IMR-90 (cell line): ENCODE measurements around the gene MIXL1. TPM values are rescaled to one million over a fixed set of nuclear protein-coding genes. Genes with fewer than 3 reads are reported as not detected.

ENCODE experiments used
- ATAC-seq: fragments of 200-7000 bp; cut with Tn5 transposase; 2 replicates; pipeline ENCODE4 v1.9.1; 2020; ENCODE audit warnings: low read depth, mild to moderate bottlenecking, moderate library complexity
- BruUV-seq: library from RNA; stranded (reverse); fragments of 400-500 nt; replicated peaks from 2 replicates; lab custom pipeline; 2021; lab: Mats Ljungman, UMichigan
- CTCF ChIA-PET: fragments of 300-600 bp; formaldehyde crosslinking; extraction: SDS; loops from one replicate; lab custom pipeline; 2021; ENCODE audit warnings: antibody characterized with exemption; lab: Yijun Ruan, JAX
- POLR2A ChIA-PET: fragments of 300-600 bp; sonication (Branson Sonifier 250); formaldehyde crosslinking; loops from one replicate; lab custom pipeline; 2022; ENCODE audit warnings: antibody characterized with exemption; ENCODE audit not compliant: unreplicated experiment; lab: Charles Lee
- DNase-seq: peaks from one replicate; pipeline ENCODE4 v3.0.0; 2013
- H2AFZ ChIP-seq: replicated peaks from 2 replicates; pipeline ENCODE3; 2013; ENCODE audit warnings: low read length, mild to moderate bottlenecking; ENCODE audit not compliant: poor library complexity
- H2AK5ac ChIP-seq: 2 replicates; pipeline ENCODE4 v1.6.1; 2013; ENCODE audit warnings: low read depth, low read length, inconsistent platforms
- H2AK9ac ChIP-seq: replicated peaks from 2 replicates; pipeline ENCODE3; 2013; ENCODE audit warnings: mild to moderate bottlenecking, low read depth, low read length, moderate library complexity; ENCODE audit not compliant: poor library complexity
- H2BK120ac ChIP-seq: 2 replicates; pipeline ENCODE4 v1.6.1; 2013; ENCODE audit warnings: low read depth, low read length, inconsistent platforms
- H2BK15ac ChIP-seq: 3 replicates; pipeline ENCODE4 v1.6.1; 2013; ENCODE audit warnings: low read depth, low read length, inconsistent platforms
- H2BK20ac ChIP-seq: 2 replicates; pipeline ENCODE4 v1.6.1; 2013; ENCODE audit warnings: low read depth, mild to moderate bottlenecking, inconsistent platforms, low read length, moderate library complexity
- H2BK5ac ChIP-seq: 2 replicates; pipeline ENCODE4 v1.6.1; 2013; ENCODE audit warnings: mild to moderate bottlenecking, low read depth, low read length, inconsistent platforms; ENCODE audit not compliant: poor library complexity, severe bottlenecking
- H3K14ac ChIP-seq: replicated peaks from 2 replicates; pipeline ENCODE4 v1.6.1; 2013; ENCODE audit warnings: low read depth, low read length, inconsistent platforms
- H3K18ac ChIP-seq: 2 replicates; pipeline ENCODE4 v1.6.1; 2013; ENCODE audit warnings: low read depth, low read length, control low read depth
- H3K23ac ChIP-seq: 2 replicates; pipeline ENCODE4 v1.6.1; 2013; ENCODE audit warnings: low read depth, low read length, inconsistent platforms
- H3K27ac ChIP-seq: 2 replicates; pipeline ENCODE4 v1.5.1; 2013; ENCODE audit warnings: mild to moderate bottlenecking, control low read depth, low read length; ENCODE audit not compliant: insufficient read depth
- H3K27me3 ChIP-seq: 2 replicates; pipeline ENCODE4 v1.6.1; 2013; ENCODE audit warnings: low read length; ENCODE audit not compliant: control insufficient read depth, insufficient read depth
- H3K36me3 ChIP-seq: 2 replicates; pipeline ENCODE4 v1.6.1; 2013; ENCODE audit warnings: low read length, mixed read lengths; ENCODE audit not compliant: control insufficient read depth, insufficient read depth
- H3K4ac ChIP-seq: 2 replicates; pipeline ENCODE4 v1.6.1; 2013; ENCODE audit warnings: low read depth, low read length, inconsistent platforms
- H3K4me1 ChIP-seq: 2 replicates; pipeline ENCODE4 v1.6.1; 2013; ENCODE audit warnings: low read length, mixed read lengths; ENCODE audit not compliant: control insufficient read depth, insufficient read depth
- H3K4me2 ChIP-seq: 2 replicates; pipeline ENCODE4 v1.6.1; 2013; ENCODE audit warnings: low read depth, mild to moderate bottlenecking, control low read depth, low read length, moderate library complexity
- H3K4me3 ChIP-seq: 2 replicates; pipeline ENCODE4 v1.5.1; 2013; ENCODE audit warnings: low read depth, mild to moderate bottlenecking, control low read depth, low read length, moderate library complexity; ENCODE audit not compliant: insufficient read depth
- H3K56ac ChIP-seq: 2 replicates; pipeline ENCODE4 v1.6.1; 2013; ENCODE audit warnings: low read length, inconsistent platforms; ENCODE audit not compliant: insufficient read depth; ENCODE audit errors: extremely low read depth
- H3K79me1 ChIP-seq, 2 experiments: 2 replicates each; pipeline ENCODE4 v1.6.1; 2013; ENCODE audit warnings: low read length in 2 of 2, inconsistent platforms in 1 of 2, low read depth in 1 of 2
- H3K9ac ChIP-seq: 2 replicates; pipeline ENCODE4 v1.6.1; 2013; ENCODE audit warnings: low read depth, low read length, control low read depth
- H3K9me1 ChIP-seq: 2 replicates; pipeline ENCODE4 v1.6.1; 2013; ENCODE audit warnings: low read length, inconsistent platforms; ENCODE audit not compliant: insufficient read depth
- H3K9me3 ChIP-seq: 2 replicates; pipeline ENCODE4 v1.6.1; 2013; ENCODE audit warnings: low read length; ENCODE audit not compliant: control insufficient read depth, insufficient read depth
- H4K20me1 ChIP-seq: 2 replicates; pipeline ENCODE4 v1.6.1; 2013; ENCODE audit warnings: low read length, inconsistent platforms; ENCODE audit not compliant: insufficient read depth
- H4K5ac ChIP-seq: 2 replicates; pipeline ENCODE4 v1.6.1; 2013; ENCODE audit warnings: mild to moderate bottlenecking, low read depth, low read length, control low read depth
- H4K8ac ChIP-seq, 2 experiments: 2 replicates each; pipeline ENCODE4 v1.6.1; 2013; ENCODE audit warnings: low read depth in 2 of 2, low read length in 2 of 2, control low read depth in 1 of 2, inconsistent platforms in 1 of 2
- H4K91ac ChIP-seq: 2 replicates; pipeline ENCODE4 v1.6.1; 2013; ENCODE audit warnings: low read depth, low read length, inconsistent platforms; ENCODE audit not compliant: insufficient read depth
- CEBPB ChIP-seq: IDR thresholded peaks from 2 replicates; pipeline ENCODE4 v1.6.1; 2012; ENCODE audit warnings: low read depth, low read length, improper control_type of control experiment
- POLR2A ChIP-seq: IDR thresholded peaks from 2 replicates; pipeline ENCODE4 v1.6.1; 2012; ENCODE audit warnings: mild to moderate bottlenecking, low read depth, low read length
- WGBS, 2 experiments: methylation state at CpG; one replicate each; pipeline versions ENCODE4 v1.1.5 to v1.1.7; 2013; ENCODE audit warnings: missing lambda C conversion rate in 2 of 2; ENCODE audit not compliant: insufficient read length in 1 of 2; ENCODE audit errors: extremely low coverage in 2 of 2; 5-methylcytosine and 5-hydroxymethylcytosine counted together
- dilution Hi-C: fragments of 300-500 bp; cut with HindIII; formaldehyde crosslinking; loops from one replicate; pipeline ENCODE4 v1.14.3; 2018; ENCODE audit warnings: low sequenced_read_pairs; ENCODE audit not compliant: unreplicated experiment
- in situ Hi-C: fragments of 300-500 bp; cut with MboI; formaldehyde crosslinking; loops from 3 replicates; pipeline ENCODE4 v1.14.3; 2019; ENCODE audit warnings: low sequenced_read_pairs, inconsistent platforms, mixed read lengths
- intact Hi-C: fragments of 100-400 bp; cut with micrococcal nuclease; formaldehyde crosslinking; loops from 2 replicates; pipeline ENCODE4 v1.10.0; 2022
- polyA plus RNA-seq, 3 experiments: library from polyadenylated mRNA; depleted of rRNA; stranded (reverse); fragments of >200 nt; gene quantifications; 2 replicates each; pipeline ENCODE4 v1.2.3, GENCODE V29; 2012; ENCODE audit warnings: low replicate concordance in 1 of 3
- total RNA-seq: library from RNA; depleted of rRNA; stranded (reverse); fragments of >200 nt; gene quantifications from 2 replicates; pipeline ENCODE4 v1.2.3, GENCODE V29; 2012

MIXL1 gene
- total and polyA plus RNA-seq, 2 of the 4 experiments (the other 2 are of a cell fraction): not detected

- no peak overlapping the region for H3K9ac ChIP-seq
- no peak overlapping the region for H3K14ac ChIP-seq
- DNase-seq (peak; percentile 38), ATAC-seq (peak; percentile 49; the same call in 1 of the 2 replicates)
- H2BK20ac ChIP-seq: no peak overlapping the region
- H4K5ac ChIP-seq: no peak overlapping the region
- H2BK15ac ChIP-seq: no peak overlapping the region
- POLR2A ChIA-PET: no interaction called here
- BruUV-seq: no TSS peak
- H2AFZ ChIP-seq: no peak overlapping the region
- TF ChIP-seq CEBPB (peak; percentile 21; the same call in 1 of the 2 replicates), POLR2A (no peak)
- H4K20me1 ChIP-seq: no peaks in the 10 kb centered on the region
- no CpG with 5 or more reads among the region's 2 CpGs for WGBS, 2 experiments
- H3K4me3 ChIP-seq: no peak overlapping the region
- H3K27ac ChIP-seq: no peak overlapping the region
- no peak overlapping the region for H4K91ac ChIP-seq
- no peaks in the 10 kb centered on the region for H3K9me1 ChIP-seq
- H2AK9ac ChIP-seq: no peak overlapping the region
- in situ Hi-C loops: no loop called here
- H3K9me3 ChIP-seq: no peaks in the 10 kb centered on the region
- no peaks in the 10 kb centered on the region for H3K4me1 ChIP-seq
- H3K56ac ChIP-seq: no peak overlapping the region
- no peak overlapping the region; the same call in 1 of the 2 replicates for H3K18ac ChIP-seq
- no peaks in the 10 kb centered on the region for H3K27me3 ChIP-seq
- H2BK5ac ChIP-seq: no peak overlapping the region
- dilution Hi-C loops: no loop called here
- no peak overlapping the region for H3K4ac ChIP-seq
- H4K8ac ChIP-seq: no peak overlapping the region
- H3K4me2 ChIP-seq: no peak overlapping the region
- no peak overlapping the region for H2AK5ac ChIP-seq
- intact Hi-C loops: no loop called here
- no peak overlapping the region for H2BK120ac ChIP-seq
- H3K79me1 ChIP-seq: no peaks in the 10 kb centered on the region
- no peaks in the 10 kb centered on the region for H3K36me3 ChIP-seq
- H3K23ac ChIP-seq: no peak overlapping the region
- CTCF ChIA-PET: no interaction called here
Observed at GRCh38 chr1:226248091-226248490, 24.6 kb downstream of the MIXL1 start.
